Measurements from ENCODE around the gene DSCAML1. TPM values are rescaled to one million over a fixed set of nuclear protein-coding genes. Genes with fewer than 3 reads are reported as not detected.

Gene DSCAML1
- total RNA-seq, 1 experiment from 2014 or later = not detected

GRCh38 chr11:117702946-117703598 is 93.9 kb downstream of the DSCAML1 start:
- no peak for DNase-seq (ENCODE audit: extremely low read depth, low read depth)

- no peak for DNase-seq (ENCODE audit: extremely low read depth, low read depth)
Observed at GRCh38 chr11:117701781-117702180, 95.2 kb downstream of the DSCAML1 start.

DNA sequence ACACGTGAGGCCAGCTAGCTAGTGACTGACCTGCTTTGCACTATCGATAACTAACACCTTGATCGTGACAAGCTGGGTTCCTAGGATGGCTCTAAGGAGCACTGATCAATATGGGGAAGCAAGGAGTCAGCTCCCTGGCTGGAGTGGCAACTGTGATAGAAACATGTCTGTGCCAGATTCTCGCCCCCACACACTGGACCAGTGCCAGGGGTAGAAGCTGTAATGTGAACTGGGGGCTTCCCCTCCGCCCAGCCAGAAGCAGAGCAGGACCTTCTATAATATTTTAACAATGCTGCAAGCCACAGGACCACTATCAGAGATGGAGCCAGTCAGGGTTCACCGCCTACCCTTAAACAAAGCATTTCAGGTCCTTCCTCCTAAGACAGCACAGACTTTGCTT is 96.5 kb downstream of the DSCAML1 start:
- DNase-seq (ENCODE audit: extremely low read depth, low read depth) = no peak

GRCh38 chr11:117697319-117697718 is 99.7 kb downstream of the DSCAML1 start:
- DNase-seq (ENCODE audit: extremely low read depth, low read depth) = no peak

- DNase-seq (ENCODE audit: extremely low read depth, low read depth) = no peak
Observed at GRCh38 chr11:117696540-117696939, 100.5 kb downstream of the DSCAML1 start.

- no peak for DNase-seq (ENCODE audit: extremely low read depth, low read depth)
Observed at GRCh38 chr11:117693344-117693743, 103.7 kb downstream of the DSCAML1 start.

DNA sequence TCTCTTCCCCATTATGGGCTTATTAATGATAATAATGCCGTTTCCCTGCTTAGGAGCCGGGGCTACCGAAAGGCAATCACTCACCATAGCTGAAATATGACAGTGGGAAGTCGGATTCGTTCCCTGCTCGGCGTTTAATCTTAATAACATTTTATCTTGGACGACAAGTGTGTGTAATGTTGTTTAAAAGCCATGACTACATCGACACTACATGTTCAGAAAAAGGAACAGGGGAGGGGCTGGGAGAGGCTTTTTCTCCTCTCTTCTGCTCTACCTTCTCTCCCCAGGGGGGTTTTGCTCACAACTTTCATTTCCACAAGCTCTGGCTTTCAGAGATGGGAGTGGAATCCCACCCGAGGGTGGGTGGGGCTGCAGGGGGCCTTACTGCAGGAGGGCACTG is 105.5 kb downstream of the DSCAML1 start:
- DNase-seq (ENCODE audit: extremely low read depth, low read depth) = no peak

DNA sequence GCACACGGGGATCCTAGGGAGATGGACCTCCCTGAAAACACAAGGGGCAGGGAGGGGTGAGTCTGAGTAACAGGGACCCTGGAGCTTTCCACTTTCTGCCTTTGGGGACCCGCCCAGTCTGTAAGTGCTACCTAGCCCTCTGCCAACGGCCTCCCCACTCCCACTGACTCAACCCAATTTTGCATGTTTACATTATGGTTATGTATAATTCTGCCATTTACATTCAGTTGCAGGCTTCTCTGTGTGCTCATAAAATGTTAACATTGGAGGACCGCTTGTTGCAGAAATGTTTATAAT is 105.8 kb downstream of the DSCAML1 start:
- no peak for DNase-seq (ENCODE audit: extremely low read depth, low read depth)

DNA sequence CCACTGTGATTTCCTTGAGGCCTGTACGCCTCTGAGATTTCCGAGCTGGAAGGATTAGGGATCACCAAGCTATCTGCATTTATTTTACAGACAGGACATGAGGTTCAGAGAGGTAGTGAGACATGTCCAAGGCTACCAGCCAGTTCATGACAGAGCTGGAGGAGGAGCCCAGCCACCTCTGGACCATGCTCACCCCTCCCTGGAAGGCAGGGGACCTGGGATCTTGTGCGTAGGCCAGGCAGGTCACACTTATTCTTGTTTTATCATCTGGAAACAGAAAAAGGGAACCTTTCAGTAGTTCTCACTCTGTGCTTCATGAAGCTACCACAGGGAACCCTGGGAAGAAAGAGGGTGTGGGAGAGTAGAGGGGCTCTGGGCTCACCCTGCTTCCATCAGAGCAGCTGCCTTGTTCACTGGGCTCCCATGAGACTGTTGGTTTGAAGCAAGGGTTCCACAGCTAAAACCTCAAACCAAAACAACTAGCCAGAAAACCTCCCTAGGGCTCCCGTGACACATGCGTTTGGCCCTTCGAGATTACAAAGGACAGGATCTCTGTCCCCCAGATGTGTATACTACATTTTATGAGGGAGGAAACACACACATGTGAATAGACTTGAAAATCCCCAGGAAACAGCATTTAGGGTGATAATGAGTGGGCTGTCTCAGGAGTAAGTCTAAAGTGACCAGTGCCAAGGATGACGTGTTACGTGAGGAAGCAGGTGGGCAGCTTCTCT is 106.4 kb downstream of the DSCAML1 start:
- DNase-seq (ENCODE audit: extremely low read depth, low read depth) = no peak

- no peak for DNase-seq (ENCODE audit: extremely low read depth, low read depth)
Observed at GRCh38 chr11:117688255-117688797, 108.7 kb downstream of the DSCAML1 start.

GRCh38 chr11:117687776-117688175 is 109.2 kb downstream of the DSCAML1 start:
- DNase-seq (ENCODE audit: extremely low read depth, low read depth) = no peak

DNA sequence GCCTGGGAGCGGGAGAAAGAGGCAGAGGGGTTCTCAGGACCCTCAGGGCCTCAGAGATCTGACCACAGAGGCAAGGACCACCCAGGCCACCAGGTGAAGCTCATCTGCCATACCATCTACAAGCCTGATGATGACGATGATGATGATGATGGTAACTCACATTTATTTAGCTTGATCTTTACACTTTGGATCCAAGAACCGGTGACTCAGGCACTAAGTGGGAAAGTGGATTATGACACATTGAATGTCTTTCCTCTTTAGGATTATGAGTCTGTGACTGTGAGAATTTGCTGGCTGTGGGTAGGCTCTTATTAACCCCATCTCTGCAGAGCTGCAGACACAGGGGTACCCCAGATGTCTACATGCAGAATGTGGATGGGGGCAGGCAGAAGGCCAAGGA is 110.3 kb downstream of the DSCAML1 start:
- DNase-seq (ENCODE audit: extremely low read depth, low read depth) = no peak

GRCh38 chr11:117685566-117685965 is 111.5 kb downstream of the DSCAML1 start:
- no peak for DNase-seq (ENCODE audit: extremely low read depth, low read depth)

GRCh38 chr11:117684731-117685130 is 112.3 kb downstream of the DSCAML1 start:
- DNase-seq (ENCODE audit: extremely low read depth, low read depth) = no peak

DNA sequence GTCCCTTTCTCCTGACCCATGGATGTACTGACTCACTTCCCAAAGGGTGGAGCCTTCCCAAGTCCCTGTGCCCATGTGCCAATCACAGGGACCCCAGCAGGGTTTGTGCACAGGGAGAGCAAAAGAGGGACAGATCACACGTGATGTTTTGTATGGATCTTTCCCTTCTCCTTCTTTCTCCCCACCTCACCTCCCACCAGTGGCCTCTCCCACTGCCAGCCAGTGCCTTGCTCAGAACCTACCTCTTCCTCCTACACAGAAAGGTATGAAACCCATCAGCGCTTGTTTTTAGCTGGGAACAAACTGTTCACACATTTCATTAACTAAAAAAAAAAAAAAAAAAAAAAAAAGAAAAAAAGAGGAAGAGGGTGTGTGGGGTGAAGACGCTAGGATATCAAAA is 112.9 kb downstream of the DSCAML1 start:
- DNase-seq (ENCODE audit: extremely low read depth, low read depth) = no peak

DNA sequence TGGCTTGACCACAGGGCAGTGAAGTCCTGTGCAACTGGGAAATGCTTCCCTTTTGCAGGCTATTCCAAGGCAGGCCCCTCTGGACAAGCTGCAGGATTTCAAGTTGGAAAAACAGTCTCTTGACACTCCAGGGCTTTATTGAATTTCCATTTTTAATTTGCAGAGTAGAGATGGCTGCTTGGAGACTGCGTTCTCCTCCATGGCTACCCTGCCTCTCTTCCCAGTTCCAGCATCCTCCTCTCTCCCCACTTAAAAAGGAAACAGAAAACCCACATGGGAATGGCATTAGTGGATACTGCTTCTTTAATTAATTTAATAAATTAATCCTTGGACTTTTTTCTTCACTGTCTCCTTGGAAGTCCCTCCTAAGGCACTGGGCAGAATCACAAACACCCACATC is 115.6 kb downstream of the DSCAML1 start:
- no peak for DNase-seq (ENCODE audit: extremely low read depth, low read depth)

DNA sequence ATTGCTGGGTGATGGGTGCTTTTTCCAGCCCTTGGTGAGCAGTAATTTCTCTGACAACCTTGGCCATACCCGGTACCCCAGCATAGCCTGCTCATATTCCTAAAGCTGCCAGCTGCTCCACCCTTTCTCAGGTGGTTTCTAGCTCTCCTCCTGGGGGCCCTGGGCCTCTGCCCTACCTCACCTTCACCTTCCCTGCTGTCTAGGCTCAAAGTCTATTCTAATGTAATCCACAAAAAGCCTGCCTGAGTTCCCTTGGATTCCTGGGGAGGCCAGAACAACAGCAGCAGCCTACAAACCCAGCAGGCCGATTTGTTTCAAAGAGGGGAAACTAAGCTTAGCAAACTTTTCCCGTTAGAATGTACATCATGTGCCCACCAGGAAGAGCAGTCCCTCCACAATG is 117.6 kb downstream of the DSCAML1 start:
- DNase-seq (ENCODE audit: extremely low read depth, low read depth) = no peak

DNA sequence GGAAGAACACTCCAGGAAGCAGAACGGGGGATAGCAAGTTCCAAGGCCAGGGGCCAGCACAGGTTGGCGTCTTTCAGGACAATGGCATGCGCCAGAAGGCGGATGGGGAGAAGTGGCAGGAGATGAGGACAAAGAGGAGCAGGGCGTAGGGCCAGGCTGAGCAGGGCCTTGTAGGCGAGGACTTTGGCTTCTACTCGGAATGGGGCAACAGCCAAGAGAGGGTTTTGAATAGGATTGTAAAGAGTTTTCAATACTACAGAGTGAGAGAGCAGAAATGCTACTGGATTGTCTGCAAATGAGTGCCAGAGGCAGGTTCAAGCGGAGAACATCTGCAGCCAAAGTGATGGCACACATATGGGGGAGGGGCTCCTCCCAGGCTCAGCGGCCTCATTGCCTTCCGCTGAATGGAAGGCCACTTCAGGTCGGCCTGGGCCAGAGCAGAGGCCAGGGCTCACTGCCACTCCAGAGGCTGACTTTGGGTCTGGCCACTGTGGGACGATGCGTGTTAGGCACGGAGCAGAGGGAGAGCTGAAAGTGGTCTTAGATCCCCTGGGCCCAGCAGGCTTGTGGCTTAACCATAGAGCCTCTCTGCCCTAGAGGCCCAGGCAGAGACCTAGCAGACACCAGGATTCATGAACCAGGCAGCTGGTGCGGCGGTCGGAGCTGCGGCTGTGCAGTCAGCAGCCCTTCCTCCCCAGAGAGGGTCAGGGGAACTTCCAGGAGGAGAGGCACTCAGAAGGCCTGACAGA is 118.2 kb downstream of the DSCAML1 start:
- DNase-seq (ENCODE audit: extremely low read depth, low read depth) = no peak

GRCh38 chr11:117677729-117678310 is 119.2 kb downstream of the DSCAML1 start:
- DNase-seq (ENCODE audit: extremely low read depth, low read depth) = no peak

- DNase-seq (ENCODE audit: extremely low read depth, low read depth) = no peak
Observed at GRCh38 chr11:117676501-117676900, 120.5 kb downstream of the DSCAML1 start.

DNA sequence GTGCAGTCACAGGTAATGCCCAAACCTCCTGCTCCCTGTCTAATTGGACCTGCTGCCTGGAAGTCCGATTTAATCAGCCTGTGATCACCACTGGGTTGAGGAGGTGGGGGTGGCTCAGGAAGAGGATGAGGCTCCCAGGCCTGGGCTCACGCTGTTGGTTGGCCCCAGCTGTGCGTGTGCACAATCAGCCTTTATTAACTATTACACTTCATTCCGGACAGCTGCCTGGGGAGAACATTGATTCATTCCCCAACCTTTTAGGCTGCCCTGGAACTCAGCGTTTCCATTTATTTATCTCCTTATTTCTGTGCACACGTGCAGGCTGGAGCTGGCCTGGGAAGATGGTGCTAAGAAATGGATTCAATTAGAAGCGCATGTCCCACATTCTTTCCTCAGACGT is 123.4 kb downstream of the DSCAML1 start:
- DNase-seq (ENCODE audit: extremely low read depth, low read depth) = no peak

All from NCI-H460 (cell line).